Measurements from ENCODE around the gene LSMEM2.

DNA sequence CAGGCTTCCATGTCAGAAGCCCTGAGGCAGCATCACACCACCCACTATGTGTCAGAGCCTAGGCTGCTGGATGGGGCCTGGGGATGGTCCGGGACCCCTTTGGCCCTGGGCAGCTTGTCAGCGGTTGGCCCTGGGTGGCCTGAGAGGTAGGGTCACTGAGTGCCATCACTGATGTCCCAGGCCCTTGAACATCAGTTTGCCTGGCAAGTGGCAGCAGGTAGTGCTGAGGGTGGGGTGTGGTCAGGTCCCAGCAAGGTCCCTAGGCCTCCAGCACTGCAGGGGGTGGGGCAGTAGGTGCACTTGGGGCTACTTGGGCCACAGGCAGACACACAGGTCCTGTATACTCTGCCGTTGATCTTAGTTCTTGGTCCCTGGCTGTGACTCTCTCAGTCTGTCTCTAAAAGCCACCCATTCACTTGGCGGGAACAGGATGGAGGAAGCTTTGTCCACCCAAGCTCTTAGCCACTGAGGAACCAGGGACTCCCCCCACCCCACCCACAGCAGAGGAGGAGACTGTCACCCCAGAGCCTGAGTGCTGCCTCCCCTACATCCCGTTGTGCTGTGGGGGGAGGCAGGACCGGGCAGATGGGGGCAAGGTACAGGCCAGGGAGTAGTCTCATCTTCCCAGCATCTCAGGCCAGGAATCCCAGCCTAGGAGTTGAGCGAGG is 37.0 kb upstream of the LSMEM2 start:
- TF ChIP-seq, protein P1, sequence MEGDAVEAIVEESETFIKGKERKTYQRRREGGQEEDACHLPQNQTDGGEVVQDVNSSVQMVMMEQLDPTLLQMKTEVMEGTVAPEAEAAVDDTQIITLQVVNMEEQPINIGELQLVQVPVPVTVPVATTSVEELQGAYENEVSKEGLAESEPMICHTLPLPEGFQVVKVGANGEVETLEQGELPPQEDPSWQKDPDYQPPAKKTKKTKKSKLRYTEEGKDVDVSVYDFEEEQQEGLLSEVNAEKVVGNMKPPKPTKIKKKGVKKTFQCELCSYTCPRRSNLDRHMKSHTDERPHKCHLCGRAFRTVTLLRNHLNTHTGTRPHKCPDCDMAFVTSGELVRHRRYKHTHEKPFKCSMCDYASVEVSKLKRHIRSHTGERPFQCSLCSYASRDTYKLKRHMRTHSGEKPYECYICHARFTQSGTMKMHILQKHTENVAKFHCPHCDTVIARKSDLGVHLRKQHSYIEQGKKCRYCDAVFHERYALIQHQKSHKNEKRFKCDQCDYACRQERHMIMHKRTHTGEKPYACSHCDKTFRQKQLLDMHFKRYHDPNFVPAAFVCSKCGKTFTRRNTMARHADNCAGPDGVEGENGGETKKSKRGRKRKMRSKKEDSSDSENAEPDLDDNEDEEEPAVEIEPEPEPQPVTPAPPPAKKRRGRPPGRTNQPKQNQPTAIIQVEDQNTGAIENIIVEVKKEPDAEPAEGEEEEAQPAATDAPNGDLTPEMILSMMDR (IDR thresholded peaks at IDR 0.05 in 2 of 3, conservative IDR thresholded peaks at IDR 0.05 in 1 of 3; ENCODE audit: insufficient read depth in 2 of 3, low read depth in 1 of 3, low read length in 3 of 3), result no peak
- TF ChIP-seq HCFC1 (IDR thresholded peaks at IDR 0.05; ENCODE audit: low read depth, low read length), result no peak
